HepG2 (cell line): Measurements from ENCODE around the gene SLCO3A1. TPM values are rescaled to one million over a fixed set of nuclear protein-coding genes. Genes with fewer than 3 reads are reported as not detected.

Experiments used
- ATAC-seq: fragments of 200-7000 bp; cut with Tn5 transposase; 3 replicates; pipeline ENCODE4 v1.9.1; 2020; ENCODE audit warnings: mild to moderate bottlenecking, moderate library complexity
- BruUV-seq: library from RNA; stranded (reverse); fragments of 400-500 nt; replicated peaks from 2 replicates; lab custom pipeline; 2021; lab: Mats Ljungman, UMichigan
- CTCF ChIA-PET: fragments of 300-600 bp; formaldehyde crosslinking; extraction: SDS; loops from one replicate; lab custom pipeline; 2021; ENCODE audit warnings: low total read pairs, inconsistent platforms, low intra/inter-chr PET ratio; lab: Yijun Ruan, JAX
- POLR2A ChIA-PET: fragments of 350-600 bp; sonication (Branson Sonifier 250); formaldehyde crosslinking; loops from one replicate; lab custom pipeline; 2020; ENCODE audit warnings: antibody characterized with exemption, inconsistent platforms; lab: Yijun Ruan, JAX
- DNase-seq: peaks from one replicate; pipeline ENCODE4 v3.0.0-alpha.2; 2015; ENCODE audit warnings: low spot score
- FAIRE-seq: peaks from 3 replicates; lab custom pipeline; 2011; peaks lifted over from hg19 to GRCh38; lab: Jason Lieb, UNC
- H2AFZ ChIP-seq: one replicate; pipeline ENCODE4 v1.6.1; 2011; ENCODE audit warnings: low read length, inconsistent platforms
- H3K27ac ChIP-seq: fragments of 300-600 bp; 3 replicates; pipeline ENCODE4 v1.8.0; 2011; ENCODE audit warnings: mixed run types, mild to moderate bottlenecking, mixed read lengths, low read length, inconsistent platforms; ENCODE audit not compliant: insufficient read depth; ENCODE audit errors: extremely low read length
- H3K27me3 ChIP-seq, 2 experiments: fragments of 200-600 bp in 1 of 2; 2 replicates in 1 of 2; 3 replicates in 1 of 2; pipeline versions ENCODE4 v1.6.0 to v1.8.0; 2011; ENCODE audit warnings: low read length in 2 of 2, mild to moderate bottlenecking in 2 of 2, moderate library complexity in 2 of 2, inconsistent platforms in 1 of 2; ENCODE audit not compliant: insufficient read depth in 2 of 2, control insufficient read depth in 1 of 2
- H3K36me3 ChIP-seq, 2 experiments: fragments of 200-600 bp in 1 of 2; replicated peaks in 1 of 2; 2 replicates in 1 of 2; 3 replicates in 1 of 2; pipeline versions ENCODE4 v1.5.1 to v1.8.0; 2011; ENCODE audit warnings: low read length in 2 of 2, inconsistent platforms in 1 of 2; ENCODE audit not compliant: insufficient read depth in 2 of 2, control insufficient read depth in 1 of 2
- H3K4me1 ChIP-seq: 2 replicates; pipeline ENCODE4 v1.5.1; 2012; ENCODE audit warnings: low read length, inconsistent platforms; ENCODE audit not compliant: insufficient read depth
- H3K4me2 ChIP-seq: 2 replicates; pipeline ENCODE4 v1.6.0; 2011; ENCODE audit warnings: low read depth, low read length, inconsistent platforms
- H3K4me3 ChIP-seq, 3 experiments: fragments of 200-600 bp in 1 of 3; sonication (generic), shearing (Covaris generic) in 1 of 3; replicated peaks in 1 of 3; 2 replicates each; pipeline ENCODE4 v1.5.1; 2011 to 2016; ENCODE audit warnings: low read length in 3 of 3, inconsistent platforms in 2 of 3, low read depth in 2 of 3, mild to moderate bottlenecking in 2 of 3, control low read depth in 1 of 3, mixed read lengths in 1 of 3; ENCODE audit not compliant: insufficient read depth in 1 of 3
- H3K79me2 ChIP-seq: one replicate; pipeline ENCODE4 v1.6.1; 2011; ENCODE audit warnings: low read length, inconsistent platforms; ENCODE audit not compliant: insufficient read depth
- H3K9ac ChIP-seq: 2 replicates; pipeline ENCODE4 v1.6.0; 2011; ENCODE audit warnings: mild to moderate bottlenecking, low read depth, low read length, inconsistent platforms; ENCODE audit not compliant: insufficient read depth
- H3K9me3 ChIP-seq: 2 replicates; pipeline ENCODE4 v1.5.1; 2012; ENCODE audit warnings: mild to moderate bottlenecking, low read length
- H4K20me1 ChIP-seq: 2 replicates; pipeline ENCODE4 v1.6.0; 2011; ENCODE audit warnings: inconsistent platforms, mild to moderate bottlenecking, low read length, moderate library complexity; ENCODE audit not compliant: insufficient read depth
- AHR ChIP-seq: IDR thresholded peaks from 2 replicates; pipeline ENCODE4 v1.6.1; 2018; ENCODE audit warnings: missing genetic modification reagents, missing compliant biosample characterization
- JUND ChIP-seq: sonication (generic); formaldehyde crosslinking; IDR thresholded peaks from 2 replicates; pipeline ENCODE4 v1.8.0; 2022; ENCODE audit warnings: mild to moderate bottlenecking, missing genetic modification reagents
- PCBP2 ChIP-seq: fragments of 200-400 bp; formaldehyde crosslinking; optimal IDR thresholded peaks from 2 replicates; pipeline ENCODE3; 2018; ENCODE audit warnings: low read length, low read depth; ENCODE audit not compliant: poor library complexity, severe bottlenecking
- RFXANK ChIP-seq: IDR thresholded peaks from 2 replicates; pipeline ENCODE4 v1.6.1; 2016
- ZNF253 ChIP-seq: sonication (generic); formaldehyde crosslinking; IDR thresholded peaks from 2 replicates; pipeline ENCODE4 v1.8.0; 2022; ENCODE audit warnings: mild to moderate bottlenecking, missing genetic modification reagents, borderline replicate concordance
- ZNF335 ChIP-seq: sonication (generic); formaldehyde crosslinking; IDR thresholded peaks from 2 replicates; pipeline ENCODE4 v1.4.0; 2020; ENCODE audit warnings: missing genetic modification reagents
- WGBS: methylation state at CpG from one replicate; pipeline ENCODE4 v1.1.6; 2017; ENCODE audit warnings: low lambda C conversion rate; 5-methylcytosine and 5-hydroxymethylcytosine counted together
- in situ Hi-C: cut with HindIII; loops from 2 replicates; pipeline ENCODE4 v1.10.0; 2017; ENCODE audit warnings: low pct_unique_long_range_greater_than_20kb; ENCODE audit not compliant: extremely low pct_ligation_motif_present
- intact Hi-C: fragments of 100-400 bp; cut with micrococcal nuclease; formaldehyde crosslinking; loops from one replicate; pipeline ENCODE4 v1.10.0; 2022; ENCODE audit not compliant: unreplicated experiment
- polyA plus RNA-seq, 8 experiments: library from polyadenylated mRNA; depleted of rRNA in 3 of 8; stranded (reverse) in 7 of 8; unstranded in 1 of 8; fragments of >200 nt; fragmentation: Illumina TruSeq in 4 of 8; extraction: Trizol in 4 of 8; gene quantifications; 2 replicates each; pipeline versions ENCODE4 v1.2.1 to v1.2.3, GENCODE V29; 2011 to 2016; ENCODE audit warnings: low read depth in 4 of 8, missing spikeins in 1 of 8, mixed read lengths in 1 of 8; ENCODE audit not compliant: insufficient read depth in 1 of 8
- total RNA-seq, 5 experiments: library from RNA; depleted of rRNA; stranded (reverse); fragments of >200 nt; fragmentation: Illumina TruSeq; extraction: Trizol; gene quantifications; 2 replicates each; pipeline ENCODE4 v1.2.3, GENCODE V29; 2016; ENCODE audit warnings: low read depth in 1 of 5
- TF ChIP-seq, protein P1 (sequence below): sonication (generic); formaldehyde crosslinking; IDR thresholded peaks from 2 replicates; pipeline ENCODE4 v1.8.1; 2023; ENCODE audit warnings: missing genetic modification reagents, inconsistent platforms, borderline replicate concordance
- TF ChIP-seq, protein P2 (sequence below): sonication (generic); formaldehyde crosslinking; IDR thresholded peaks from 2 replicates; pipeline ENCODE4 v1.4.0; 2020; ENCODE audit warnings: missing genetic modification reagents
- TF ChIP-seq, protein P3 (sequence below): sonication (generic); formaldehyde crosslinking; IDR thresholded peaks from 2 replicates; pipeline ENCODE4 v1.4.0; 2020; ENCODE audit warnings: missing genetic modification reagents, borderline replicate concordance

Gene SLCO3A1
- total and polyA plus RNA-seq, 2 of the 13 experiments (the other 11 are each of a cell fraction or from before 2014, with no cell fraction given), result 0.02 TPM; not detected in 1

DNA sequence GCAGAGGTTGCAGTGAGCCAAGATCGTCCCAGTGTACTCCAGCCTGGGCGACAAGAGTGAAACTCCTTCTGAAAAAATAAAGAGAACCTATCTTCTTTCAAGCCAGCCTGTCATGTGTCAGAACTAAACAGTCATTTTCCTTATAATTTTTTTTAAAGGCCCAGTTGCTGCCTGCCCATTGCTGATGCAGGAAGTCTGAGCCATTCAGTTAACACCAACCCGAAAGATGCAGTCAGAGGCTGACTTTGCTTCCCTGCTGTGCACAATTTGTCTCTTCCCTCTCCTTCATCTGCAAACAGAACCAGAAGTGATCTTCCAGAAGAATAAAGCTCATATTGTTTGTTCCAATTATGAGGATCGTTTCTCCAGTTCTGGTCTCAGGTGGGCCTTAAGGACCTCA, 220.6 kb downstream of the SLCO3A1 start:
- FAIRE-seq, result no peak
- Histone ChIP-seq H4K20me1 (no peaks in the 10 kb centered on the region), H3K4me2 (no peak overlapping the region), H3K4me3 (no peak overlapping the region), H3K27ac (no peak overlapping the region), H3K79me2 (no peaks in the 10 kb centered on the region), H3K27me3 (peaks cover 0 to 17% of the 10 kb centered on the region in 2 experiments; a peak in 4 of 5 replicates), H3K9me3 (no peaks in the 10 kb centered on the region), H2AFZ (no peak overlapping the region), H3K9ac (no peak overlapping the region), H3K36me3 (no peaks in the 10 kb centered on the region), H3K4me1 (no peaks in the 10 kb centered on the region)
- no TSS peak for BruUV-seq
- DNase-seq, result no peak
- POLR2A ChIA-PET, result no interaction called here
- CTCF ChIA-PET, result no interaction called here
- no peak for ATAC-seq
- in situ Hi-C loops (no loop called here), intact Hi-C loops (no loop called here)
- 3% methylated on average over 4 of the region's 4 CpGs for WGBS
- TF ChIP-seq, protein P1, sequence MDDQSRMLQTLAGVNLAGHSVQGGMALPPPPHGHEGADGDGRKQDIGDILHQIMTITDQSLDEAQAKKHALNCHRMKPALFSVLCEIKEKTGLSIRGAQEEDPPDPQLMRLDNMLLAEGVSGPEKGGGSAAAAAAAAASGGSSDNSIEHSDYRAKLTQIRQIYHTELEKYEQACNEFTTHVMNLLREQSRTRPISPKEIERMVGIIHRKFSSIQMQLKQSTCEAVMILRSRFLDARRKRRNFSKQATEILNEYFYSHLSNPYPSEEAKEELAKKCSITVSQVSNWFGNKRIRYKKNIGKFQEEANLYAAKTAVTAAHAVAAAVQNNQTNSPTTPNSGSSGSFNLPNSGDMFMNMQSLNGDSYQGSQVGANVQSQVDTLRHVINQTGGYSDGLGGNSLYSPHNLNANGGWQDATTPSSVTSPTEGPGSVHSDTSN, result no peak
- TF ChIP-seq JUND (CRISPR knock-in tag), result no peak
- no peak for TF ChIP-seq ZNF253
- TF ChIP-seq AHR (CRISPR knock-in tag), result no peak
- TF ChIP-seq, protein P2, sequence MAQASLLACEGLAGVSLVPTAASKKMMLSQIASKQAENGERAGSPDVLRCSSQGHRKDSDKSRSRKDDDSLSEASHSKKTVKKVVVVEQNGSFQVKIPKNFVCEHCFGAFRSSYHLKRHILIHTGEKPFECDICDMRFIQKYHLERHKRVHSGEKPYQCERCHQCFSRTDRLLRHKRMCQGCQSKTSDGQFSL (CRISPR knock-in tag), result no peak
- no peak for TF ChIP-seq PCBP2

DNA sequence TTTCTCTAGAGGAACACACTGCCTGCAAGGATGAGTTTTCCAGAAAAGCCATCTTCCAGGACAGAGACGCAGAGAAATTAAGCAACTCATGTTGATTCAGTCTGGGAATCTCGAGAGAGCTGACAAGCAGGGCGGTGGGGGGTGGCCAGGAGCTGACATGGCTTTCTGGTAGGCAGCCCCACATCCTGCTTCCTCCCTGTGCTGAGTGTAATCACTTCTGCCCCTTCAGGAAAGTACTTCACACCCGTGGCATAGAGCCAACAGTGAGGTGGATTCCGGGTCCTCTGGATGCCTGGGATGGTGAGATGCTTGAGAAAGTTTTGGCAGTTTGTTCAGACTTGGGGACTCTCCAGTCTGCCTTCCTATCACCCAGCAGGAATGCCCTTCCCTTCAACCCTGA, 221.1 kb downstream of the SLCO3A1 start:
- no peak overlapping the region for H3K4me2 ChIP-seq
- H3K27ac ChIP-seq, result no peak overlapping the region
- DNase-seq, result no peak
- POLR2A ChIA-PET, result no interaction called here
- H2AFZ ChIP-seq, result no peak overlapping the region
- no peak overlapping the region for H3K4me3 ChIP-seq
- WGBS, result 17% methylated on average over 4 of the region's 5 CpGs
- no peak for ATAC-seq
- H3K27me3 ChIP-seq, result peaks cover 0 to 14% of the 10 kb centered on the region in 2 experiments; a peak in 4 of 5 replicates
- intact Hi-C loops, result no loop called here
- FAIRE-seq, result no peak
- H3K9me3 ChIP-seq, result no peaks in the 10 kb centered on the region
- CTCF ChIA-PET, result no interaction called here
- no peaks in the 10 kb centered on the region for H3K36me3 ChIP-seq
- H4K20me1 ChIP-seq, result no peaks in the 10 kb centered on the region
- TF ChIP-seq, protein P3, sequence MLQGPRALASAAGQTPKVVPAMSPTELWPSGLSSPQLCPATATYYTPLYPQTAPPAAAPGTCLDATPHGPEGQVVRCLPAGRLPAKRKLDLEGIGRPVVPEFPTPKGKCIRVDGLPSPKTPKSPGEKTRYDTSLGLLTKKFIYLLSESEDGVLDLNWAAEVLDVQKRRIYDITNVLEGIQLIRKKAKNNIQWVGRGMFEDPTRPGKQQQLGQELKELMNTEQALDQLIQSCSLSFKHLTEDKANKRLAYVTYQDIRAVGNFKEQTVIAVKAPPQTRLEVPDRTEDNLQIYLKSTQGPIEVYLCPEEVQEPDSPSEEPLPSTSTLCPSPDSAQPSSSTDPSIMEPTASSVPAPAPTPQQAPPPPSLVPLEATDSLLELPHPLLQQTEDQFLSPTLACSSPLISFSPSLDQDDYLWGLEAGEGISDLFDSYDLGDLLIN (CRISPR knock-in tag), result no peak
- no peak for TF ChIP-seq RFXANK (CRISPR knock-in tag)
- no peak for TF ChIP-seq ZNF335 (CRISPR knock-in tag)
- TF ChIP-seq, all 625 proteins: peak for 0
- Histone ChIP-seq H3K4me1 (no peaks in the 10 kb centered on the region), H3K79me2 (no peaks in the 10 kb centered on the region), H3K9ac (no peak overlapping the region)
- in situ Hi-C loops, result loop anchor here (25.0 kb wide), 1 partner anchor 613 kb away; no protein-coding TSS in a partner anchor
- no TSS peak for BruUV-seq
